GM19467 (cell line): ENCODE results near the gene MRC1.

Source experiments
- ATAC-seq: cut with Tn5 transposase; IDR thresholded peaks from one replicate; pipeline ENCODE4 v1.9.1; 2021; ENCODE audit warnings: mild to moderate bottlenecking, moderate library complexity; ENCODE audit not compliant: unreplicated experiment

The MRC1 gene

DNA sequence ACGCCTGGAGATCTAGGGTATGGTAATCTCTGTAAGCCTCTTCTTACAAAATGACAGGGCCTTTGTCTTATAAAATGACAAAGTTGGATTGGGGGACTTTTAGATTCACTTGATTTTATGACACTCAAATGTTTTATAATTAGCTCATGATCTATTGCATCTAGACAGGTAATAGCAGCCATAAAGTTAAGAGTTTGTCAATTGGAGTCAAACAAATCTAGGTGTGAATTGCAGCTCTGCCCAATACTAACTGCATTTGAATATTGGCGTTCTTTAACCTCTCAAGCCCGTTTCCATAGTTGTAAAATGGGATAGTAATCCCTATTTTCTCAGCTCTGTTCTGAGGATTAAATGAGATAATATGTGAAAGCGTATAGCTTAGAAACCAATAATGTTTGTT lies 14.1 kb upstream of the MRC1 start:
- ATAC-seq: no peak

DNA sequence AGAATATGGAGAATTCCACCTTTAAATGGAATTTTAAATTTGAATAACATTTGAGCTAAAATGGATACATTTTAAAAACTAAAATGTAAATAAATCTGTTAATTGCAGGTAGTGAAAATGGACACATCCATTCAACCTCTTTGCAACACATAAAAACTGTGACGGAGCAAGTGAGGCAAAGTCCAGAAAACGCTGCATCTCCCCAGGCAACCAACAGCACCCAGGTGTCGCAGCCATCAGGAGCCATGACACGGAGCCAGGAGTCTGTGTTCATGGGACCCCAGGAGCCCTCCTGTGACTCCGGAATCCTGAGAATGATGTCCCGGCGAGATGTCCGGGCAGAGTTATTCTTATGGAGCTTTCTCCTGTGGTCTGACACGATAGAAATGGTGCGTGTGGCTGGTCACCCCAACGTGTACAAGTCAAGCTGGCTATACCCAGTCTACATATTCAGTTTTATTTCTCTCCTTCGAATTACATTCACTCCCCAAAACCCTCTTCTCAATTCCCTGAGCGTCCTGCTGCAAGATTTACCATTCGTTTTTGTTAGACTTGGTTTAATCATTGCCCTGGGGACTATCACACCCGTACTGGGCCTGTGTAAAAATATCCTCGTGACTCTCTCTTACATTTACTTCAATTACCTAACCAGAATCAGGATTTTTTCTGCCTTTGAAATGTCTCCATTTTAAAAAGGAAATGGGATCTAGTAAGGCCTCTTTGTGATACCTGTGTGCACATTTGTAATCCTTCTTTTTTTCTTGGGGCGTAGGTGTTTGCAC lies 13.1 kb upstream of the MRC1 start:
- no peak for ATAC-seq

DNA sequence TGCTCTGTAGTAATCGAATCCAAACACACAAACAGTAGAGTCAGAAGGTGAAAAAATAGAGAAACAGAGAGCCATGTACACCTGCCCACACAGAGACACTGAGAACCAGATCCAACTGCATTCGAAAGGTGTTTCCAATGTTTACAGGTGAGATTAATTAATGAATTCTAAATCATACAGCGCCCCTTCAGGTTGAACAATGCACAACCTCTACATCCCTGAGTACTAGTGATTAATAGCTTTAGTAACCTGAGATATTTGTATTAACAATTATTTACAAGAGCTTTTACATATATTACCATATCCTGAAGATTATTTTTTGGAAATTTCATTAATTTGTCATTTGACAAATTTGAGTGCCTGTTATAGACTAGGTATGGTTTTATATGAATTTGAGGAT lies 7.6 kb upstream of the MRC1 start:
- no peak for ATAC-seq

DNA sequence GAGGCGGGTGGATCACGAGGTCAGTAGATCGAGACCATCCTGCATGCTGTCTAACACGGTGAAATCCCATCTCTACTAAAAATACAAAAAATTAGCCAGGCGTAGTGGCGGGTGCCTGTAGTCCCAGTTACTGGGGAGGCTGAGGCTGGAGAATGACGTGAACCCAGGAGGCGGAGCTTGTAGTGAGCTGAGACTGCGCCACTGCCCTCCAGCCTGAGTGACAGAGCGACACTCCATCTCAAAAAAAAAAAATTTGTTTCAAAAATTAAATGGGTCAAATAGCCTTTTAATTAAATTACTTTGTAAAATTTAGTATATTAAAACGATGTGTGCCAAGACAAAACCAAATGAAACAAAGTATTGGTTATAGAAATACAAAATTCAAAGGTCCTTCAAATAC lies 6.8 kb upstream of the MRC1 start:
- no peak for ATAC-seq

DNA sequence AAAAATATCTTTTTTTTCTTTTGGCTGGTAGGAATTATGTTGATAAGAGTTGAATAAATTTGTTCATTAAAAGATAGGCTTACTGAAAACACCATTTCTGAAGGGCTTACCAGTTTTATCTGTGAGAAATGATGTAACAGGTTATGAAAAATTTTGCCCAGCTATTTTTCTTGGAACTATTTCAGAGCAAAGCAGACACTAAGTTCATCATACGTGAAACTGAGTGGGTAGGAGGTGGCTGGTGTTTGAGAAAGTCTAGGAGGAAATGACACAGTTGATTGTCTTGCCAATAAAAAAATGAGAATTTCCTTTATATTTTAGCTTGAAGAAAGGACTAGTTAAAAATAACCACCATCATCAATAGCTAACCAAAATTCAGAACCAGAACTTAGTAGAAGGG lies 6.2 kb upstream of the MRC1 start:
- ATAC-seq: no peak

DNA sequence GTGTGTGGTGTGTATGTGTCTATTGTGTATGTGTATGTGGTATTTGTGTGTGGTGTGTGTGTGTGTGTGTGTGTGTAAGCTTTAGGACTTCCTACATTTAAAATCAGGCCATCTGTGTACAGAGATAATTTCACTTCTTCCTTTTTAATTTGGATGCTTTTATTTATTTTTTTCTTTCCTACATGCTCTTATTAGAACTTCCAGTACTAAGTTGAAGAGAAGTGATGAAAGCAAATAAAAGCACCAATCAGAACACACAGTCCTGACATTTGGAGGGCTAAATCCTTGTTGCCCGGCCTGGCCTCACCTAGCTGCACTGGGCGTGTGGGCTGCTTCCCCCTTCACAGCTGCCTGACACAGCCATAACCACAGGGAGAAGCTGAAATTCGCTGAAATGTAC lies 3.8 kb upstream of the MRC1 start:
- no peak for ATAC-seq

DNA sequence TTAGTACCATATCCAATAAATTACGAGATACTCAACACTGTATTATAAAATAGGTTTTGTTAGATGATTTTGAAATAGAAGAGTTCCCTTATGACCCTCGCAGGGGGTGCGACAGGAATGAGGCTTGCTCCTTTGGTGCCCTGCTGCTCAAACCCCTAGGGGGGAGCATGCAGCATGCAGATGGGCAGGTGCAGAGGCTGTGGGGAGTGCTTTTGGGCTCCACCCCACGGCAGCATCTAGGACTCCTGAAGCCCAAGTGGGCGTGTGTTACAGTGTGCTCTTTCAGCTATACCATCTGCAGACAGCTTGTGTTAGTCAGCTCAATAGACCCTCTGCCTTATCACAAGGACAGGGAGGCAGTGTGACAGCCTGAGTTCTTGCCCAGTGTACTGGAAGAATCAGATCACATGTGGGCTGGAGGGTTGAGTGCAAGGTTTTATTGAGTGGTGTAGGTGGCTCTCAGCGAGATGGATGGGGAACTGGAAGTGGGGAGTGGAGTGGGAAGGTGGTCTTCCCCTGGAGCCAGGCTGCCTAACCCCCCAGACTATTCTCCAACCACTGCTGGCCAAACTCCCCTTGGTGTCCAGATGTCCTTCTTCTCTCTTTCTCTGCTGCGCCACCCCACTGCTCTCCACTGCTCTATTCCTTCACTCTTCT lies 3.1 kb upstream of the MRC1 start:
- ATAC-seq: peak; percentile 80

DNA sequence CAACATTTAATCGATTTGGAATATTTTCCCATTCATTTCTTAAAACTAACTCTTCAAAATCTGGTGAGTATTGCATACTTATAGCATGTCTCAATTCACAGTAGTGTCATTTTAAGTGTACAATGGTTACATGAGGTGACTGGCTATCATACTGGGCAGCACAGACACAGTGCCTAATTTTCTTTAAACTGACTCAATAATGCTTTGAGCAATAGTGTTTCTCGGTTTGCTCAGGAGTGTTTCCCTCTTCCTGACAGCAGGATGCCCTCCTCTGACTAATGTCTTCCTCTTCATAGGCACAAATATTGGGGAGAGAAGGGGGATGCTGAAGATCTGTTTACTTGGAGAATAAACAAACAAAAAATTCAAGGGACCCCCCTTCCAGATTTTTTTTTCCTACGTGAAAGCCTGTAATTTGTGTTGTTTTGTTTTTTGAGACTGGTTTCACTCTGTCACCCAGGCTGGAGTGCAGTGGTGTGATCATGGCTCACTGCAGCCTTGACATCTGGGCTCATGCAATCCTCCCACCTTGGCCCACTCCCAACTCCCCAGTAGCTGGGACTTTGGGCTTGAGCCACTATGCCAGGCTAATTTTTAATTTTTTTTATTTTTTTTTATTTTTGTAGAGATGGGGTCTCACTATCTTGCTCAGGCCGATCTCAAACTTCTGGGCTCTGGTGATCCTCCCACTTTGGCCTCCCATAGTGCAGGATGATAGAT lies 2.2 kb downstream of the MRC1 start:
- ATAC-seq: no peak

DNA sequence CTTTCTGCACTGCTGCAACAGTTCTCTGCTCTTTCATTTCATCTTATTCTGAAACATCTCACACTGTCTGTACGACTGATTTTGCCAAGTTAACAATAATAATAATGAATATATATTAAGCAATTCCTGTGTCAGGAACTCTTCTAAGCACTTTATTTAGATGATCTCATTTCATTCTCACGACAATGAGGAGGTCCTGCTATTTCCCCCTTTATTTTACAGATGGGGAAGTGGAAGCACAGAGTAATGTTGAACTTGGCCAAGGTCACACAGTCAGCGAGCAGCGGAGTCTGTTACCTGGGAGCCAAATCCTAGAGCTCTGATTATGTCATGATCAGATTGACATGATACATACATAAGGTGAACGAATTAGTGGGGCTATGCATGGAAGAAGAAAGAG lies 5.8 kb downstream of the MRC1 start:
- ATAC-seq: no peak

DNA sequence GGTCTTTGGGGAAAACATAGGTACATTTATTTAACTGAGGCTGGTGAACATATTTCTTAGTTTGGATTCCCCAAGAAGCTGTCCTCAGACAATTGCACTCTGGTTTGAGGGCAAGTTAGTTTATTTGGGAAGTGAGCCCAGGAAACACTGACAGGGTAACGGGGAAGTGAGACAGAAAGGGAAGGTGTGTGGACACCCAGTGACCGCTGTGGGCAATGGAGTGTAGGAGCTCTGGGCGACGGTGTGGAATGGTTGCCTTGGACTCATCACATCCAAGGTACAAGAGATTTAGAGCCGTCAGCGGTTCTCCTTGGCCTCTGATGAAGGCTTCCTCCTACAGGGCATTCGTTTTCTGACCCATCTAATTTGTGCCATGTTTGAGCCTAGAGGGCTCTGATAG lies 7.1 kb downstream of the MRC1 start:
- ATAC-seq: no peak

DNA sequence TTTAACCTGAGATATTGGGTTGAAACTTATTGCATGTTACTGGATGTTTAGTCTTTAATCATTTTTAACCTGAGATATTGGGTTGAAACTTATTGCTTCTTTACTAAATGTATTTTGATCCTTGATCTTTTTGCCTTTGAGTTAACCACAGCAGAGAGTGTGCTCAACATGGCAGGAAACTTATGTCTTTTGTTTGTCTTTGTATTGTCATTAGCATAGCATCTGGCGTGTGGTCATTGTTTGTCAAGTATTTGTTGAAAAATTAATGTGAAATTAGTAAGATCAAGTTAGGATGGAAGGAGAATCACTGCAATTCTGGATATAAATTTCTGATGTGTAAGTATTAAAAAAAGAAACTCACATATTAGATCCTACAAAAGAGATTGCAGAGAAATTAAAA lies 8.2 kb downstream of the MRC1 start:
- no peak for ATAC-seq

DNA sequence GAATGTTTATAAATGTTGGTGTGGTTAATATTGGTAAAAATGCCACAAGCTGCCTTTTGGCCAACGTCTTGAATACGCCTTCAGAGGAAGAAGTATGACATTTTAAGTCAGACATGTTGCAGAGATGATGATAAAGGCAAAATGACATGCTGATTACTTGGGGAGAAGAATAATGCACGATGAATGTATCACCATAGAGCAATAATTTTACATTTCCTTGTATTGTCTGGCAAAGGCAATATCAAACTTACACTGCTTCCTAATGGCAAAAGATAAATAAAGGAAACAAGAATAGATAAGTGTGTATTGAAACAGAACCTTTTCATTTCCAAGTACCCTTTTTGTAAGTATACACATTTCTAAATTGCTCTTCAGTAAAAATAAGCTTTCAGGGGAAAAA lies 8.6 kb downstream of the MRC1 start:
- ATAC-seq: no peak

DNA sequence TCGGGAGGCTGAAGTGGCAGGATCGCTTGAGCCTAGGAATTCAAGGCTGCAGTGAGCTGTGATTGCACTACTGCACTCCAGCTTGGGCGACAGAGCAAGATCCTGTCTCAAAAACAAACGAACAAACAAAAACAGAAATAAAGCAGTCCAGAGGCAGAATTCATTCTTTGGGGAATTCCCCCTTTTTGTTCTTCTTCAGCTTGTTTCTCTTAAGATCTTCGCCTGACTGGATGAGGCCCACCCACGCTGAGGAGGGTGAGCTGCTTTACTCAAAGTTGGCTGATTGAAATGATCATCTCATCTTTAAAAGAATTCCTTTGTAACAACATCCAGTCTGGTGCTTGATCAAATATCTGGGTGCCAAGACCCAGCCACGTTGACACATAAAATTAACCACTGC lies 10.7 kb downstream of the MRC1 start:
- no peak for ATAC-seq

DNA sequence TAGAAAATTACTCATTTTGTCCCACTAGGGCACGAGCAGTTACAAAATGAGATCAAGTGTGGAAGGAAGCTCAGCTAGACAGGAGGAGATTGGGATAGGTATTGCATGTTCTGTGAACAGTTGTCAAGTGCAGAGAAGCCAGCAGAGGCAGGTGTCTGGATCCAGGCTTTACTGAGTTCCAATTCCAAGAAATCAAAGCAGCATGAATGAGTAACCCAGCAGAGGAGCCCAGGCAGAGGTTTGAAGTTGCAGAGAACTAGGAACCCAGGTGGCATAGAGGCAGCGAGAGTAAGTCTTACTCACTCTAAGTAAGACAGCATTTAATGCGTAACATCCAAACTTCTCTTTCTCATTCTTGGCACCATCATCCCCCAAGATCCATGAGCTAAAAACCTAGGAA lies 11.8 kb downstream of the MRC1 start:
- no peak for ATAC-seq

DNA sequence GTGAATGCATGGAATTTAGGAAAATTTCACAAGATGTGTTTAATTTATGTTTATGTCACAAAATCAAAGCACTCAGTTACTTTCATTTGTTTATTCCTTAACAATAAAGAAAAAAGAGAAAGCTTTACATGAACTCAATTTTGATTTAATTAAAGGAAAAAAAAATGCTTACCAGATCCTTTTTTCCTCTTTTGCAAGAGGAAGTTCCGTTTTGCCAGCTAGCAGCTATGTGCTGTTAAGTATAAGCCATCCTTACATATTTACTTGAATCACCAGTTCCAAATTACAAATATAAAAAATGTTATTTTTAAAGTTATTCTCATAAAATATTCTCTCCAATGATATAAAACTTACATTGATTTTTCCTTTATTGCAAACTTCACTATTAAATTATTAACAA lies 12.7 kb downstream of the MRC1 start:
- ATAC-seq: no peak

DNA sequence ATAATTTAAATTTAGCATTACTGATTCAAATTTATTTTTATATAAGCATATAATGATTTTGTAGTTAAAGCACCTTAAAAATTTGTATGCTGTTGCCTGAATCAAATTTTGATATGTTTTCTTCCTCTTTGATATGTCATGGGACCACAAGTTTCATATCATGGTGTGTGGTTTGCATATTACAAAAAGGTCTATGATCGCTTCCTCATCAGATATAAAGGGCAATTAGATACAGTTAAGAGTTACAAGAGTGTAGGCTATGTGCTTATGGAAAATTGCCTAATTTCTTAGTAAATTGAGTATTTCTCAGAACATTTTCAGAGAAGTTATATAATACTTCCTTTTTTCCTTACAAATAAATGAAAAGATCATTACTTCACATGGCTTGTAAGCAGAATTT lies 22.2 kb downstream of the MRC1 start:
- no peak for ATAC-seq

DNA sequence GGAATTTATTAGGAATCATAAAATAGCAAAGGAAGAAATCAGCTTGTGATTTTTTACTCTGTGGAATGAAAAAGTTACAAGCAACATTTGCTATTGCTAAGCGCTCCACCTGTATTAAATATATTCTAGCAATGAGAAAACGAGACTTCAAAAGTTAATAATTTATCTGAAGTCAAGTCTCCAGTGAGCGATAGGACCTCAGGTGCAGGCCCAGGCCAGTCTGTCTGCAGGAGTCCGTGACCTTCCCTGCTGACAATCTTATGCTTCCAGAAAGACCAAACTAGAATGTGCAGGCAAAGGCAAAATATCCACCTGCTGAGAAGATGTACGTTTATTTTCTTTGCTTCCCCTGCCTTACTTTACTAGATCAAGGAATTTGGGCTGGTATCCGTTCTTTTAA lies 22.7 kb downstream of the MRC1 start:
- ATAC-seq: no peak

DNA sequence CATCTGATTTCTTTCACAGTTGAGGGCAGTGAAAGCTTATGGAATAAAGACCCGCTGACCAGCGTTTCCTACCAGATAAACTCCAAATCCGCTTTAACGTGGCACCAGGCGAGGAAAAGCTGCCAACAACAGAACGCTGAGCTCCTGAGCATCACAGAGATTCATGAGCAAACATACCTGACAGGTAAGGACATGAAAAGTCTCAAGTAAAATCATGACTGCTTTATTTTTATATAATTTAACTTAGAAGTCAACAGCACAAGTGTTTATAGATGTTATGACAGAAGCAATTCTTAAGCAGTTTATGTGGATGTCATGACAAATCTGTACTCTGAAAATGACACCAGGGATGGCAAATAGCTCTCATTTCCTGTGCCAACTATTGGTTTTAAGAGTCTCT lies 24.5 kb downstream of the MRC1 start:
- ATAC-seq: no peak

DNA sequence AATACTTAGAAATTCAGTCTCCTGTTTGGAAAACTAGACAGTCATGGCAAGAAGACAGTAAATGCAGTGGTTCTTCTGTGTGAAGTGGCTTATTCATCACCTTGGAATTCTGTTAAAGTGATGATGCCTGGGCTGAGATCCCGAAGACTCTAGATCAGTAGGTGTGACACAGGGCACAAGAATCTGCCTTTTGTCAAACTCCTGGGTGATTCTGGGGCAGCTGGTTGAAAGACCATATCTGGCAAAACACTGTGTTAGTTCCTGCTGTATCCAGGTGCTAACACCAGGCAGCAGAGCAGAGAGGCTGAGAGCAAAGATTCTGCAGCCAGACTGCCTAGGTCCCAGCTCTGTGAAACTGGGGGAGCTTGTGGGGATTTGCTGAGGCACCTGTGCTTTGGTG lies 26.5 kb downstream of the MRC1 start:
- ATAC-seq: no peak

DNA sequence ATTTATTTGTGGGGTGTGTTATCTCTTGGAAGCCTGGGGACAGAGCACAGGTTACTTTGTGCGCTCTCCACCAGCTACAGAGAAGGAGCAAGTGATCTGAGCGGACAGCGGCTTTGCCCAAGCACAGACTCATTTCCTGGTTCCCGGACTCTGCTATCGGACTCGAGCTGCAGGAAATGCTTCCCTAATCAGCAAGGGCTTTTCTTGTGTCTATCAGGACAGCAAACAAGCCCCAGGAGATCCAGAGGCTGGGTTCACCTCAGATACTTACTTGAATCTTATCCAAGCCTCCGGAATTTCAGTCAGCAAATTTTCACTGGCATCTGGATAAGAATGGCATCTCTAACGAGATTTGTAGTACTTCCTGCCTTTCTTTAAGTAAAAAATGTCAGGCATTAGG lies 27.8 kb downstream of the MRC1 start:
- no peak for ATAC-seq

DNA sequence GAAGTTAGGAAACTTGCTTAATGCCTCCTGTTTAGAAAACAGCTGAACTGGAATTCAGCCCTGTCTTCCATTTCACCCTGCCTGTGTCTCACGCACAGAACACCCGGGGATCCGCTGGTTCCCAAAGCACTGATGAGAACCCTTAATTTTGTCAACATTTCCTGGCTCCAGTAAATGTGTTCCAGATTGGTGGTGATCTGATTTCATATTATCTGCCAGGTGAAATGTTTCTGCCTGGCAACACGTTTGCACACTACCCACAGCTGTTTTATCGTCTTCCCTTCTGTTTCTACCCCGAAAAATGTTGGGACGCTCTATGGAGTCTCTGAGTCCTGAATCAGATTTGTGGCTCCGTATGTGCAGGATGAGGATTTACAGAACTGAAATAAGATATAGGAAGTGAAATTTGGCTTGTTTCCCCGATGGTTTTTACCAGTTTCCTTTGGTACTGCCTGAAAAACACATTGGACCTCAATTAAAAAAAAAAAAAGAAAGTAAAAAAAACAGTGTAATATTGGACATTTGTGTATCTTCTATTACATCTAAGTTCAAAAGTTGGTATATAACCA lies 29.0 kb downstream of the MRC1 start:
- ATAC-seq: no peak

DNA sequence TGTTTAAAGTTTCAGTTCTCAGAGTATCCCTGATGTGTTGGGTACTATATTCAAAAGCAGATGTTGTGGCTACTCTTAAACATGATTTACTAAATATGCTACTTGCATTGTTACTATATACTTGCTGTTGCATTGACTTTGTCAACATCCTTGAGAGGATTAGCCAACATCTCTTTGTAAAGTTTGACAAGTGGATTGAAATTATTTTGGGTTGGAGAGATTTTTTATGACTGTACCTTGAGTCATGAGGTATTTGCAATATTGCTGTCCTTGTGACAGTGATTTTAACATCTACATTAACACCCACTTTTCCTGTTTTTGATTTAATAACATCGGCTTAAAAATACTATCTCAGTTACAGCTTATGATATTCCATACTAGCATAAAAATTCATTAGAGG lies 31.9 kb downstream of the MRC1 start:
- ATAC-seq: no peak
